SK-N-MC (cell line): ENCODE results near the gene PDLIM5.

Experiments used
- EZH2 ChIP-seq: fragments of 200-600 bp; sonication (generic); IDR thresholded peaks from one replicate; pipeline ENCODE4 v1.6.1; 2017; ENCODE audit warnings: antibody characterized with exemption
- POLR2AphosphoS5 ChIP-seq: IDR thresholded peaks from 2 replicates; pipeline ENCODE4 v1.6.1; 2012; ENCODE audit warnings: mild to moderate bottlenecking, low read depth, low read length, borderline replicate concordance

GRCh38 chr4:94527556-94528233, 76.0 kb downstream of the PDLIM5 start:
- TF ChIP-seq EZH2 (no peak), POLR2AphosphoS5 (no peak)
